Activated naive CD4-positive, alpha-beta T cell treated with anti-CD3 and anti-CD28 coated beads, Interleukin-2, amount 10 ng/mL, durations not matched to agents 7 days and 5 days (primary cell): ENCODE data around the gene AEBP2.
A peak's percentile ranks its signal among the peaks of the same experiment; 100 is the strongest.
"Not testable (repeated sequence)": the region's sequence is repeated elsewhere in the genome, so short reads cannot be mapped to it uniquely, and the experiment has no call there.

Source experiments
- CTCF ChIA-PET: fragments of 350-600 bp; sonication (Branson Sonifier 250); formaldehyde crosslinking; loops from one replicate; lab custom pipeline; 2021; ENCODE audit warnings: antibody characterized with exemption; lab: Charles Lee
- DNase-seq: peaks from one replicate; pipeline ENCODE4 v3.0.0-alpha.2; 2020
- H3K27ac Mint-ChIP-seq: one replicate; pipeline ENCODE4 v1.8.0; 2021; ENCODE audit warnings: mild to moderate bottlenecking, moderate library complexity, mixed read lengths
- H3K27me3 Mint-ChIP-seq: one replicate; pipeline ENCODE4 v1.8.0; 2021; ENCODE audit warnings: mild to moderate bottlenecking, mixed read lengths
- H3K36me3 Mint-ChIP-seq: one replicate; pipeline ENCODE4 v1.8.0; 2021; ENCODE audit warnings: mixed read lengths
- H3K4me1 Mint-ChIP-seq: one replicate; pipeline ENCODE4 v1.8.0; 2021; ENCODE audit warnings: mixed read lengths
- H3K4me3 Mint-ChIP-seq: one replicate; pipeline ENCODE4 v1.8.0; 2021; ENCODE audit warnings: mild to moderate bottlenecking, moderate library complexity, mixed read lengths
- H3K9me3 Mint-ChIP-seq: one replicate; pipeline ENCODE4 v1.8.0; 2021; ENCODE audit warnings: mixed read lengths

Gene AEBP2

GRCh38 chr12:19439059-19440018 is at the start of gene AEBP2:
Gene AEBP2 (plus strand): TSS chr12:19439492. CDS start chr12:19439700, 208 bp downstream.
- CTCF ChIA-PET, result no interaction called here

GRCh38 chr12:19390051-19390598 is 49.2 kb upstream of the AEBP2 start:
- no peak overlapping the region for H3K27ac Mint-ChIP-seq
- H3K36me3 Mint-ChIP-seq, result no peaks in the 10 kb centered on the region
- H3K4me1 Mint-ChIP-seq, result no peaks in the 10 kb centered on the region
- CTCF ChIA-PET, result no interaction called here
- H3K27me3 Mint-ChIP-seq, result no peaks in the 10 kb centered on the region
- H3K9me3 Mint-ChIP-seq, result no peaks in the 10 kb centered on the region
- no peak for DNase-seq
- no peak overlapping the region for H3K4me3 Mint-ChIP-seq

More at GRCh38 chr12:19439059-19440018, at the start of gene AEBP2:
- peaks cover 13% of the 10 kb centered on the region for H3K27me3 Mint-ChIP-seq
- no peaks in the 10 kb centered on the region for H3K9me3 Mint-ChIP-seq
- peak within 1 kb of the TSS; percentile 99 for H3K4me3 Mint-ChIP-seq
- H3K36me3 Mint-ChIP-seq, result peaks cover 17% of the 10 kb centered on the region
- peak; percentile 96 for DNase-seq
- H3K4me1 Mint-ChIP-seq, result peaks cover 55% of the 10 kb centered on the region
- H3K27ac Mint-ChIP-seq, result peak within 1 kb of the TSS; percentile 98

GRCh38 chr12:19392644-19393043 is 46.6 kb upstream of the AEBP2 start:
- DNase-seq, H3K4me3 Mint-ChIP-seq, H3K9me3 Mint-ChIP-seq, H3K27me3 Mint-ChIP-seq, H3K27ac Mint-ChIP-seq, CTCF ChIA-PET, H3K4me1 Mint-ChIP-seq, H3K36me3 Mint-ChIP-seq: not testable (repeated sequence)

- H3K9me3 Mint-ChIP-seq, result no peaks in the 10 kb centered on the region
- DNase-seq, result no peak
- H3K36me3 Mint-ChIP-seq, result no peaks in the 10 kb centered on the region
- CTCF ChIA-PET, result no interaction called here
- no peak overlapping the region for H3K27ac Mint-ChIP-seq
- no peaks in the 10 kb centered on the region for H3K4me1 Mint-ChIP-seq
- H3K27me3 Mint-ChIP-seq, result no peaks in the 10 kb centered on the region
- no peak overlapping the region for H3K4me3 Mint-ChIP-seq
Measured at GRCh38 chr12:19394385-19394784, 44.9 kb upstream of the AEBP2 start.

GRCh38 chr12:19397534-19397933 is 41.8 kb upstream of the AEBP2 start:
- H3K4me1 Mint-ChIP-seq, result peaks cover 2% of the 10 kb centered on the region
- CTCF ChIA-PET, result no interaction called here
- no peak overlapping the region for H3K4me3 Mint-ChIP-seq
- no peak overlapping the region for H3K27ac Mint-ChIP-seq
- H3K36me3 Mint-ChIP-seq, result no peaks in the 10 kb centered on the region
- no peak for DNase-seq
- H3K27me3 Mint-ChIP-seq, result no peaks in the 10 kb centered on the region
- H3K9me3 Mint-ChIP-seq, result no peaks in the 10 kb centered on the region

GRCh38 chr12:19398376-19399363 is 40.6 kb upstream of the AEBP2 start:
- peaks cover 10% of the 10 kb centered on the region for H3K4me1 Mint-ChIP-seq
- no peaks in the 10 kb centered on the region for H3K27me3 Mint-ChIP-seq
- no peaks in the 10 kb centered on the region for H3K9me3 Mint-ChIP-seq
- H3K4me3 Mint-ChIP-seq, result no peak overlapping the region
- DNase-seq, result no peak
- no peak overlapping the region for H3K27ac Mint-ChIP-seq
- no peaks in the 10 kb centered on the region for H3K36me3 Mint-ChIP-seq
- CTCF ChIA-PET, result no interaction called here

- Mint-ChIP-seq H3K9me3 (peaks cover 12% of the 10 kb centered on the region), H3K4me1 (peaks cover 24% of the 10 kb centered on the region), H3K27ac (peak overlapping the region; percentile 14)
- H3K4me3 Mint-ChIP-seq, DNase-seq, CTCF ChIA-PET, H3K36me3 Mint-ChIP-seq, H3K27me3 Mint-ChIP-seq: not testable (repeated sequence)
Measured at GRCh38 chr12:19400649-19401285, 38.5 kb upstream of the AEBP2 start.

GRCh38 chr12:19402211-19402610 is 37.1 kb upstream of the AEBP2 start:
- H3K9me3 Mint-ChIP-seq, result peaks cover 12% of the 10 kb centered on the region
- H3K27ac Mint-ChIP-seq, result no peak overlapping the region
- peaks cover 24% of the 10 kb centered on the region for H3K4me1 Mint-ChIP-seq
- CTCF ChIA-PET, result no interaction called here
- DNase-seq, result no peak
- H3K27me3 Mint-ChIP-seq, result no peaks in the 10 kb centered on the region
- H3K4me3 Mint-ChIP-seq, result no peak overlapping the region
- peaks cover 8% of the 10 kb centered on the region for H3K36me3 Mint-ChIP-seq

- Mint-ChIP-seq H3K27ac (no peak overlapping the region), H3K4me1 (peaks cover 24% of the 10 kb centered on the region)
Measured at GRCh38 chr12:19402743-19403431, 36.4 kb upstream of the AEBP2 start.

GRCh38 chr12:19404242-19404880 is 34.9 kb upstream of the AEBP2 start:
- peaks cover 24% of the 10 kb centered on the region for H3K4me1 Mint-ChIP-seq
- no peaks in the 10 kb centered on the region for H3K27me3 Mint-ChIP-seq
- peaks cover 8% of the 10 kb centered on the region for H3K36me3 Mint-ChIP-seq
- peak; percentile 41 for DNase-seq
- CTCF ChIA-PET, result no interaction called here
- no peak overlapping the region for H3K4me3 Mint-ChIP-seq
- H3K9me3 Mint-ChIP-seq, result peaks cover 12% of the 10 kb centered on the region
- peak overlapping the region; percentile 93 for H3K27ac Mint-ChIP-seq

More at GRCh38 chr12:19402743-19403431, 36.4 kb upstream of the AEBP2 start:
- Mint-ChIP-seq H3K27me3 (no peaks in the 10 kb centered on the region), H3K4me3 (no peak overlapping the region), H3K9me3 (peaks cover 12% of the 10 kb centered on the region), H3K36me3 (peaks cover 8% of the 10 kb centered on the region)
- DNase-seq, result no peak
- CTCF ChIA-PET, result no interaction called here

- Mint-ChIP-seq H3K27me3 (no peaks in the 10 kb centered on the region), H3K27ac (no peak overlapping the region), H3K9me3 (peaks cover 6% of the 10 kb centered on the region), H3K4me3 (no peak overlapping the region), H3K4me1 (peaks cover 7% of the 10 kb centered on the region), H3K36me3 (peaks cover 5% of the 10 kb centered on the region)
- no peak for DNase-seq
- CTCF ChIA-PET, result interaction anchor here (0.6 kb wide), 1 partner anchor 34 kb away, joined by 3 read pairs; no protein-coding TSS in a partner anchor
Measured at GRCh38 chr12:19409376-19409775, 29.9 kb upstream of the AEBP2 start.

- Mint-ChIP-seq H3K36me3 (peaks cover 1% of the 10 kb centered on the region), H3K9me3 (peaks cover 2% of the 10 kb centered on the region), H3K27ac (no peak overlapping the region), H3K4me3 (no peak overlapping the region), H3K4me1 (no peaks in the 10 kb centered on the region), H3K27me3 (no peaks in the 10 kb centered on the region)
- DNase-seq, result no peak
- CTCF ChIA-PET, result interaction anchor here (0.6 to 0.7 kb wide), 2 partner anchors 9 to 34 kb away, joined by 3 read pairs; no protein-coding TSS in a partner anchor
Measured at GRCh38 chr12:19410211-19410610, 29.1 kb upstream of the AEBP2 start.
